Measurements from ENCODE around the gene COL13A1. TPM values are rescaled to one million over a fixed set of nuclear protein-coding genes. Genes with fewer than 3 reads are reported as not detected.

Gene COL13A1
- total RNA-seq, 6 donors from 2014 or later: 4.3 to 21.2 (median 10.4) TPM

GRCh38 chr10:69800109-69800508 lies 1.6 kb upstream of the COL13A1 start:
- peaks cover 18 to 27% (median 21%) of the 10 kb centered on the region in 4 donors for H3K4me1 ChIP-seq
- WGBS, 2 donors: 42 to 43% methylated on average over 3 of the region's 3 CpGs
- DNase-seq (no peak), ATAC-seq (ENCODE audit: low FRiP score in 2 of 2) (peak in 1 of 2 donors; percentile 55)
- no peaks in the 10 kb centered on the region for H3K36me3 ChIP-seq
- H3K4me3 ChIP-seq: no peak overlapping the region
- H3K9me3 ChIP-seq: peaks cover 4 to 12% (median 5%) of the 10 kb centered on the region in 4 donors
- H3K27ac ChIP-seq: no peak overlapping the region
- TF ChIP-seq EP300 (IDR thresholded peaks at IDR 0.05): no peak
- TF ChIP-seq CTCF (IDR thresholded peaks at IDR 0.05): peak; percentile 19 to 53 (median 40)
- H3K27me3 ChIP-seq: peaks cover 0 to 21% (median 10%) of the 10 kb centered on the region in 4 donors

DNA sequence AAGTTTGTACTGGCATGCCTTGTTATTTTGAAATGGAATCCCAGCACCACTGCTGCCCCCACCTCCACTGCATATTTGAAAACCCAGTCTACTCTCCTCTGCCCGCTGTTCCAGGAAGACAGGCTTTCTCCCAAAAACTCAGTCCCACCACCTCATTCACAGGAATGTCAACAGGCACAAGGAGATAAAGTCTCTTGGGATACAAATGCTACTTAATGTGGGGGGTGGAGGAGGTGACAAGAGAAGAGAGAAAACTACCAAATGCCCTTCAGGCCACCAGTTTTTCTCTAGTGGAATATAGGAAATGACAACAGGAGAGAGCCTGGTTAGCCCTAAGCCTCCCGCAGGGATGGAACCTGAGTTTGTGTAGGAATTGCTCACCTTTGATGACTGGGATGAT lies 1.0 kb upstream of the COL13A1 start:
- no peak overlapping the region for H3K27ac ChIP-seq
- peaks cover 18 to 27% (median 21%) of the 10 kb centered on the region in 4 donors for H3K4me1 ChIP-seq
- peaks cover 0 to 21% (median 10%) of the 10 kb centered on the region in 4 donors for H3K27me3 ChIP-seq
- ATAC-seq (ENCODE audit: low FRiP score in 2 of 2) (no peak), DNase-seq (no peak)
- H3K4me3 ChIP-seq: no peak overlapping the region
- peaks cover 0 to 6% (median under 1%) of the 10 kb centered on the region in 4 donors for H3K9me3 ChIP-seq
- no peak for TF ChIP-seq POLR2A (IDR thresholded peaks at IDR 0.05)
- 66 to 87% methylated on average over 2 of the region's 2 CpGs for WGBS, 2 donors
- no peaks in the 10 kb centered on the region for H3K36me3 ChIP-seq

GRCh38 chr10:69801094-69801433 lies 642 bp upstream of the COL13A1 start:
- DNase-seq (peak in 1 of 2 donors; percentile 35), ATAC-seq (ENCODE audit: low FRiP score in 2 of 2) (peak; percentile 34 to 42)
- Histone ChIP-seq H3K36me3 (no peaks in the 10 kb centered on the region), H3K9me3 (peaks cover 0 to 2% (median 0%) of the 10 kb centered on the region in 4 donors), H3K27me3 (peaks cover 0 to 21% (median 10%) of the 10 kb centered on the region in 4 donors), H3K27ac (peak overlapping the region in 1 of 4 donors; percentile 39), H3K4me3 (peak overlapping the region in 3 of 4 donors; percentile 34 to 53 (median 41)), H3K4me1 (peaks cover 18 to 27% (median 21%) of the 10 kb centered on the region in 4 donors)
- WGBS, 2 donors: 17 to 29% methylated on average over 8 of the region's 8 CpGs
- TF ChIP-seq POLR2A (IDR thresholded peaks at IDR 0.05) (no peak), CTCF (IDR thresholded peaks at IDR 0.05) (peak in 4 of 6 experiments; percentile 20 to 32 (median 29))

DNA sequence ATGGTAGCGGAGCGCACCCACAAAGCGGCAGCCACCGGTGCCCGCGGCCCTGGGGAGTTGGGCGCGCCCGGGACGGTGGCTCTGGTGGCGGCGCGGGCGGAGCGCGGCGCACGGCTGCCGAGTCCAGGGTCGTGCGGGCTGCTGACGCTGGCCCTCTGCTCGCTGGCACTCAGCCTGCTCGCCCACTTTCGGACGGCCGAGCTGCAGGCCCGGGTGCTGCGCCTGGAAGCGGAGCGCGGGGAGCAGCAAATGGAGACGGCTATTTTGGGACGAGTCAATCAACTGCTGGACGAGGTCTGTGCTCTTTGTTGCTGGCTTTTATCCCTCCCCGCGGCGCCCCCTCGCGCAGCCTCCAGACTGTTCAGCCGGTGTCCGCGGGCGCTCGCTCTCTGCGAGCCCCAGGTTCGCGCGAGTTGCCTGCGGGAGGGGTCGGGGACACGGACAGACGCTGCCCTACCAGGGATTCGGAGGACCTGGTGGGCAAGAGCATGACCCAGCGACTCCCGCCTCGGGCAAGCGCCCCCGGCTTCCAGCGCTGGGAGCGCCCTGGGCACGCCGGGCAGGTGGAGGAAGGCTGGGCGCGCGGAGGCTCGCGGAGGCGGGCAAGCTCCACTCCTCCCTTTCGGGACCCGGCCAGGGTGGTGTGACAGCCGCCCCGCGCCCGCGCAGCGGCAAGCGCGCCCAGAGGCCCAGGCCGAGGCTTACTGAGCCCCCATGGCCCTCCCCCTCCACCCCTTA lies 887 bp downstream of the COL13A1 start:
- H3K4me3 ChIP-seq: peak overlapping the region; percentile 18 to 53 (median 38)
- H3K36me3 ChIP-seq: no peaks in the 10 kb centered on the region
- WGBS, 2 donors: 8 to 11% methylated on average over 23 to 33 of the region's 80 CpGs
- H3K27ac ChIP-seq: peak overlapping the region; percentile 31 to 71 (median 44)
- ATAC-seq (ENCODE audit: low FRiP score in 2 of 2) (peak in 1 of 2 donors; percentile 46), DNase-seq (peak in 1 of 2 donors; percentile 88)
- H3K27me3 ChIP-seq: peaks cover 0 to 21% (median 10%) of the 10 kb centered on the region in 4 donors
- no peaks in the 10 kb centered on the region for H3K9me3 ChIP-seq
- peaks cover 18 to 27% (median 21%) of the 10 kb centered on the region in 4 donors for H3K4me1 ChIP-seq
- no peak for TF ChIP-seq POLR2A (IDR thresholded peaks at IDR 0.05)
- no peak for TF ChIP-seq EP300 (IDR thresholded peaks at IDR 0.05)
- TF ChIP-seq CTCF (IDR thresholded peaks at IDR 0.05): no peak

DNA sequence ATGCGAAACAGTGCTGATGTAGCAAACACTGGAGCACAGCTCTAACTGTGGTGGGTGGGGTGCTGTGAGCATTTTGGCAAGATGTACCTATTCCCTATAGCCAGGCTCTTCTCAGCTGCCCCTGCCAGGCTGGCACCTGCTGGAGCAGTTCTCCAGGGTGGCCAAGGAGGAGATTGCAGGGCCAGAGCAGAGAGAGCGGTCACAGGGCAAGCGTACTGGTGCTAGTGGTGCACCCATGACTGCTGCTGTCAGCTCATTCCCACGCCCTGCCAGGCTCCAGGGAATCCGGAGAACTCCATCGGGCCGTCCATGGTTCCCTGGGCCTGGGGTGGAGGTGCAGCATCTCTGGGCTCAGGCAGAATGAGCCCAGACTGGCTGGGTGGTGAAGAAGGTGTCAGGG lies 2.1 kb downstream of the COL13A1 start:
- H3K4me1 ChIP-seq: peaks cover 18 to 27% (median 21%) of the 10 kb centered on the region in 4 donors
- no peaks in the 10 kb centered on the region for H3K9me3 ChIP-seq
- H3K4me3 ChIP-seq: peak overlapping the region in 2 of 4 donors; percentile 41 to 53
- DNase-seq (no peak), ATAC-seq (ENCODE audit: low FRiP score in 2 of 2) (no peak)
- H3K27me3 ChIP-seq: peaks cover 0 to 21% (median 10%) of the 10 kb centered on the region in 4 donors
- no peaks in the 10 kb centered on the region for H3K36me3 ChIP-seq
- H3K27ac ChIP-seq: no peak overlapping the region
- WGBS, 2 donors: 69 to 91% methylated on average over 6 to 7 of the region's 7 CpGs
- TF ChIP-seq EP300 (IDR thresholded peaks at IDR 0.05) (no peak), POLR2AphosphoS5 (IDR thresholded peaks at IDR 0.05) (no peak), CTCF (IDR thresholded peaks at IDR 0.05) (no peak), POLR2A (IDR thresholded peaks at IDR 0.05) (no peak)

Measured in upper lobe of left lung (tissue), 6 donors.